Spleen (tissue), 11 donors: ENCODE measurements around the gene IL1RAPL1. TPM values are rescaled to one million over a fixed set of nuclear protein-coding genes. Genes with fewer than 3 reads are reported as not detected.

Source experiments
- DNase-seq: peaks from one replicate; pipeline ENCODE4 v3.0.0-alpha.2; 2020
- H3K27ac ChIP-seq, 8 donors: fragments of 200-600 bp; sonication (generic) in 7 of 8; 1 replicate in 4 of 8; 2 replicates in 4 of 8; pipeline versions ENCODE4 v1.5.0 to v1.8.0; 2016 to 2021; ENCODE audit warnings: inconsistent platforms in 4 of 8, mild to moderate bottlenecking in 4 of 8, moderate library complexity in 1 of 8
- H3K27me3 ChIP-seq, 7 donors: fragments of 200-600 bp; sonication (generic) in 6 of 7; replicated peaks in 1 of 7; 1 replicate in 4 of 7; 2 replicates in 3 of 7; pipeline versions ENCODE4 v1.5.0 to v1.8.0; 2016 to 2021; ENCODE audit warnings: inconsistent platforms in 3 of 7, mild to moderate bottlenecking in 1 of 7
- H3K36me3 ChIP-seq, 6 donors: fragments of 200-600 bp; sonication (generic) in 5 of 6; 1 replicate in 4 of 6; 2 replicates in 2 of 6; pipeline versions ENCODE4 v1.5.0 to v1.8.0; 2016 to 2021; ENCODE audit warnings: inconsistent platforms in 2 of 6
- H3K4me1 ChIP-seq, 6 donors: fragments of 200-600 bp; sonication (generic) in 5 of 6; 1 replicate in 3 of 6; 2 replicates in 3 of 6; pipeline versions ENCODE4 v1.5.0 to v1.8.0; 2016 to 2021; ENCODE audit warnings: inconsistent platforms in 3 of 6
- H3K4me3 ChIP-seq, 8 donors: fragments of 200-600 bp; sonication (generic) in 7 of 8; 1 replicate in 4 of 8; 2 replicates in 4 of 8; pipeline versions ENCODE4 v1.5.0 to v1.8.0; 2016 to 2021; ENCODE audit warnings: inconsistent platforms in 4 of 8, mild to moderate bottlenecking in 4 of 8, moderate library complexity in 2 of 8
- H3K9me3 ChIP-seq, 8 donors: fragments of 200-600 bp; sonication (generic) in 7 of 8; 1 replicate in 4 of 8; 2 replicates in 4 of 8; pipeline versions ENCODE4 v1.5.0 to v1.8.0; 2016 to 2021; ENCODE audit warnings: inconsistent platforms in 4 of 8
- CTCF ChIP-seq, 11 experiments: fragments of 200-600 bp in 7 of 11; fragments of 450-650 bp in 4 of 11; sonication (generic) in 4 of 11; IDR thresholded peaks in 8 of 11; conservative IDR thresholded peaks in 3 of 11; 1 replicate in 7 of 11; 2 replicates in 4 of 11; pipeline versions ENCODE4 v1.4.0 to v1.8.0; 2016 to 2021; ENCODE audit warnings: antibody characterized with exemption in 11 of 11, inconsistent platforms in 4 of 11, mild to moderate bottlenecking in 1 of 11
- POLR2A ChIP-seq, 3 donors: fragments of 450-650 bp; IDR thresholded peaks; one replicate each; pipeline ENCODE4 v1.5.1; 2017; ENCODE audit warnings: antibody characterized with exemption in 3 of 3, mild to moderate bottlenecking in 1 of 3
- POLR2AphosphoS5 ChIP-seq, 3 donors: sonication (generic); formaldehyde crosslinking; IDR thresholded peaks; one replicate each; pipeline ENCODE4 v1.5.1; 2017; ENCODE audit warnings: antibody characterized with exemption in 3 of 3
- WGBS, 5 donors: extraction: QIAGEN DNeasy Blood & Tissue Kit in 3 of 5; methylation state at CpG; one replicate each; pipeline versions ENCODE4 v1.1.5 to v1.1.7; 2013 to 2018; 5-methylcytosine and 5-hydroxymethylcytosine counted together
- intact Hi-C: fragments of 100-400 bp; cut with DNase I; formaldehyde crosslinking; loops from one replicate; pipeline ENCODE4 v1.15.0; 2023; ENCODE audit warnings: low total_unique reads
- polyA plus RNA-seq, 3 donors: library from polyadenylated mRNA; stranded (reverse); fragments of 200-250 nt; gene quantifications; one replicate each; pipeline ENCODE4 v1.2.1, GENCODE V29; 2013
- total RNA-seq, 7 donors: library from RNA; depleted of rRNA in 3 of 7; stranded (reverse); fragments of >200 nt in 3 of 7; fragmentation: NEBNext Ultra II Directional in 4 of 7; extraction: Animal tissue kit (Norgen Biotek cat#: 25700) in 4 of 7; gene quantifications; one replicate each; pipeline versions ENCODE4 v1.1.0 to v1.2.1, GENCODE V29; 2016 to 2021
- donor health status: healthy with polysubstance abuse.
- donor health status: DM: no; HTN: no; CAD: no; lungs with moderate emphysema.
- donor health status: DM: no; HTN: no; CAD: no.
- donor health status: Bipolar disorder and iron deficiency.
- donor health status: healthy.
- donor health status: DM: no; HTN: no; CAD: no.
- donor health status: DM: yes; HTN: yes; CAD: no.

Gene IL1RAPL1
- total and polyA plus RNA-seq, 10 donors: 0.03 to 0.19 TPM; not detected in 8

DNA sequence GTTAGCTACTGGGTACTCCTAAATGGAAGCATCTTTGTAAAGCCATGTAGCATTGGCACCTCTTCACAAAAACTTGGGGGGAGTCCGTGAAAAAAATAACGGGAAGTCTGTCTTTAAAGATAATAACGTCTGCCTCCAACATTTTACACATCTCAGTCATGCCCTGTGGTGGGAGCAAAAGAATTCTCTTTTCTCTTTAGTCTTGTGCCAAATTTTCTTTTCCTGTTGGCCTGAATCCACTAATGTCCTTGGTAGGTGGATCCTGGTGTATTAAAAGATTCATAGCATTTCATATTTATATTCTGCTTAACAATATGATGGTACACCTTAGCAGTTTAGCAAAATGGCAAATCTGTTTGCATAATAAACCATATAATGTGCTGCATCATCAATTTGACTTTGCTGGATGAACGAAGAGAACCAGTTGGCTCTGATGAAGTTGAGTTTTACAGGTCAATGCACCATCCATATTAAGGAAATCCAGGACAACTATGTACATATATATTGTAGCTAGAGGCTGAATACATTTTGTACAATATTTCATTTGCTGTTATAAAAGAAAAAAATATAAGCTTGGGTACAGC, 881.8 kb downstream of the IL1RAPL1 start:
- no peaks in the 10 kb centered on the region for H3K36me3 ChIP-seq
- intact Hi-C loops: no loop called here
- no peaks in the 10 kb centered on the region for H3K27me3 ChIP-seq
- TF ChIP-seq CTCF (IDR thresholded peaks at IDR 0.05 in 8 of 11, conservative IDR thresholded peaks at IDR 0.05 in 3 of 11) (no peak), POLR2AphosphoS5 (IDR thresholded peaks at IDR 0.05) (no peak), POLR2A (IDR thresholded peaks at IDR 0.05) (no peak)
- no peaks in the 10 kb centered on the region for H3K4me1 ChIP-seq
- no peak for DNase-seq
- no peaks in the 10 kb centered on the region for H3K9me3 ChIP-seq
- WGBS, 5 donors: 31 to 54% (median 43%) methylated on average over 4 of the region's 4 CpGs
- H3K27ac ChIP-seq: no peak overlapping the region
- no peak overlapping the region for H3K4me3 ChIP-seq

DNA sequence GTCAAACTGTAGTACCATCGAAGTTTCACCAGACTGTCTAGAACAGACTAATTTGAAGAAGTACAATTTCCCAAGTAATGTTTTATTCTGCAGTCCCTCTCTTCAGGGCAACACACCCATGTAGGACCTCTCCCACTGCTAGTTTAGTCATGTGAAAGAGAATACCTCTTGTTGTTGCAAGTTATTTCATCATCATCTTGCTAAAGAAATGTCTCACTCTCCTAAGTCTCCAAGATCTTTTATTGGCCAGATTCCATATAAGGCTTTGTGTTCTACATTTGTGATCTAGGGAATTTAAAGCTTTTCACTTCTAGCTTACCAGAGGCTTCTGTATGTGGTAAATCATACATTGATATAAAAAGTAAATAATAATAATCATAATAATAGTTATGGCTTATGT, 882.8 kb downstream of the IL1RAPL1 start:
- Histone ChIP-seq H3K9me3 (no peaks in the 10 kb centered on the region), H3K36me3 (no peaks in the 10 kb centered on the region), H3K27ac (no peak overlapping the region), H3K4me1 (no peaks in the 10 kb centered on the region), H3K4me3 (no peak overlapping the region), H3K27me3 (no peaks in the 10 kb centered on the region)
- 52 to 92% (median 82%) methylated on average over 1 of the region's 1 CpG for WGBS, 5 donors
- intact Hi-C loops: no loop called here
- no peak for DNase-seq
- TF ChIP-seq POLR2A (IDR thresholded peaks at IDR 0.05) (no peak), CTCF (IDR thresholded peaks at IDR 0.05 in 8 of 11, conservative IDR thresholded peaks at IDR 0.05 in 3 of 11) (no peak), POLR2AphosphoS5 (IDR thresholded peaks at IDR 0.05) (no peak)

- TF ChIP-seq POLR2A (IDR thresholded peaks at IDR 0.05) (no peak), POLR2AphosphoS5 (IDR thresholded peaks at IDR 0.05) (no peak), CTCF (IDR thresholded peaks at IDR 0.05 in 8 of 11, conservative IDR thresholded peaks at IDR 0.05 in 3 of 11) (no peak)
- H3K4me3 ChIP-seq: no peak overlapping the region
- no peak overlapping the region for H3K27ac ChIP-seq
- H3K4me1 ChIP-seq: no peaks in the 10 kb centered on the region
- intact Hi-C loops: no loop called here
- H3K9me3 ChIP-seq: no peaks in the 10 kb centered on the region
- DNase-seq: no peak
- no peaks in the 10 kb centered on the region for H3K36me3 ChIP-seq
- H3K27me3 ChIP-seq: no peaks in the 10 kb centered on the region
These were observed 884.6 kb downstream of the IL1RAPL1 start for GRCh38 chrX:29471829-29472228.

DNA sequence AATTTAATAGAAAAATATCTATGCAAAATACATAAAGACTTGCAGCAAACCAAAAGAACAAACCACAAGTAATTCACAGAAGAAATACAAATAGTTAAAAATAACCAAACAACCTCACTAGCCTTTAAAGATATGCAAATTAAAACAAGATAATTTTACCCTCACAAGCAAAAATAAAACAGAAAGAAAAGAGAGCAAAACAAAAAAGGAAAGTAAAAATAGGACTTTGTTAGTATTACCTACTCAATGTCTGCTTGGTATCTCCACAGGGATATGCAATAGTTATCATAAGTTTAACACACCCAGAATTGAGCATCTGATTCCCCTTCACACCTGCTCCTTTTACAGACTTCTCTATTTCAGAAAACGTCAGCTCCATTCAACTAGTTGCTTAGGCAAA, 890.6 kb downstream of the IL1RAPL1 start:
- Histone ChIP-seq H3K36me3 (no peaks in the 10 kb centered on the region), H3K4me1 (no peaks in the 10 kb centered on the region), H3K4me3 (no peak overlapping the region), H3K27me3 (no peaks in the 10 kb centered on the region), H3K27ac (no peak overlapping the region), H3K9me3 (no peaks in the 10 kb centered on the region)
- no peak for TF ChIP-seq POLR2AphosphoS5 (IDR thresholded peaks at IDR 0.05)
- no peak for TF ChIP-seq CTCF (IDR thresholded peaks at IDR 0.05 in 8 of 11, conservative IDR thresholded peaks at IDR 0.05 in 3 of 11)
- WGBS, 5 donors: 19 to 45% (median 30%) methylated on average over 1 of the region's 1 CpG
- intact Hi-C loops: no loop called here
- DNase-seq: no peak
